Tibial artery (tissue), 4 donors: ENCODE data around the gene CCDC126.

ENCODE experiments used
- DNase-seq, 2 donors: peaks; one replicate each; pipeline ENCODE4 v3.0.0-alpha.2; 2019
- H3K27ac ChIP-seq, 2 donors: fragments of 200-600 bp; sonication (generic) in 1 of 2; 1 replicate in 1 of 2; 2 replicates in 1 of 2; pipeline ENCODE4 v1.5.1; 2018 to 2019; ENCODE audit warnings: mild to moderate bottlenecking in 1 of 2
- H3K27me3 ChIP-seq, 2 donors: fragments of 200-600 bp; sonication (generic) in 1 of 2; one replicate each; pipeline versions ENCODE4 v1.5.1 to v1.6.0; 2016 to 2019
- H3K36me3 ChIP-seq, 3 donors: fragments of 200-600 bp; sonication (generic) in 2 of 3; one replicate each; pipeline ENCODE4 v1.5.1; 2016 to 2019; ENCODE audit warnings: mild to moderate bottlenecking in 2 of 3
- H3K4me1 ChIP-seq, 4 donors: fragments of 200-600 bp; sonication (generic) in 2 of 4; 1 replicate in 3 of 4; 2 replicates in 1 of 4; pipeline ENCODE4 v1.5.1; 2016 to 2019
- H3K4me3 ChIP-seq, 2 donors: fragments of 200-600 bp; sonication (generic) in 1 of 2; 1 replicate in 1 of 2; 2 replicates in 1 of 2; pipeline ENCODE4 v1.5.1; 2018 to 2019; ENCODE audit warnings: mild to moderate bottlenecking in 2 of 2
- H3K9me3 ChIP-seq, 3 donors: fragments of 200-600 bp; sonication (generic) in 1 of 3; one replicate each; pipeline ENCODE4 v1.5.1; 2016 to 2019
- CTCF ChIP-seq, 2 experiments: fragments of 200-600 bp in 1 of 2; fragments of 450-650 bp in 1 of 2; IDR thresholded peaks; one replicate each; pipeline ENCODE4 v1.5.1; 2017 to 2019; ENCODE audit warnings: antibody characterized with exemption in 2 of 2, mild to moderate bottlenecking in 1 of 2, moderate library complexity in 1 of 2
- intact Hi-C: fragments of 100-400 bp; cut with DNase I; formaldehyde crosslinking; loops from one replicate; pipeline ENCODE4 v1.15.0; 2023; ENCODE audit warnings: low total_unique reads

Gene CCDC126

GRCh38 chr7:23600236-23600635 lies 3.1 kb downstream of the CCDC126 start:
- Histone ChIP-seq H3K36me3 (no peaks in the 10 kb centered on the region), H3K4me1 (peaks cover 0 to 31% (median 9%) of the 10 kb centered on the region in 4 donors), H3K4me3 (no peak overlapping the region), H3K27ac (no peak overlapping the region), H3K27me3 (peaks cover 0 to 2% of the 10 kb centered on the region in 2 donors), H3K9me3 (no peaks in the 10 kb centered on the region)
- no peak for TF ChIP-seq CTCF (IDR thresholded peaks at IDR 0.05)
- intact Hi-C loops: no loop called here
- DNase-seq: no peak

- no peak for TF ChIP-seq CTCF (IDR thresholded peaks at IDR 0.05)
- H3K27ac ChIP-seq: no peak overlapping the region
- intact Hi-C loops: no loop called here
- H3K4me1 ChIP-seq: peaks cover 0 to 22% (median 6%) of the 10 kb centered on the region in 4 donors
- H3K9me3 ChIP-seq: no peaks in the 10 kb centered on the region
- H3K27me3 ChIP-seq: no peaks in the 10 kb centered on the region
- H3K36me3 ChIP-seq: no peaks in the 10 kb centered on the region
- no peak overlapping the region for H3K4me3 ChIP-seq
- no peak for DNase-seq
These were observed 6.6 kb downstream of the CCDC126 start for GRCh38 chr7:23603632-23604295.

GRCh38 chr7:23604296-23604640 lies 7.1 kb downstream of the CCDC126 start:
- Histone ChIP-seq H3K4me1 (peaks cover 0 to 17% (median 3%) of the 10 kb centered on the region in 4 donors), H3K27me3 (no peaks in the 10 kb centered on the region), H3K4me3 (no peak overlapping the region), H3K36me3 (no peaks in the 10 kb centered on the region), H3K27ac (no peak overlapping the region), H3K9me3 (no peaks in the 10 kb centered on the region)
- intact Hi-C loops: no loop called here
- no peak for TF ChIP-seq CTCF (IDR thresholded peaks at IDR 0.05)
- no peak for DNase-seq

GRCh38 chr7:23607130-23607529 lies 9.9 kb downstream of the CCDC126 start:
- no peaks in the 10 kb centered on the region for H3K4me1 ChIP-seq
- peaks cover 3 to 10% (median 9%) of the 10 kb centered on the region in 3 donors for H3K36me3 ChIP-seq
- no peak for DNase-seq
- no peak overlapping the region for H3K4me3 ChIP-seq
- no peak for TF ChIP-seq CTCF (IDR thresholded peaks at IDR 0.05)
- H3K9me3 ChIP-seq: no peaks in the 10 kb centered on the region
- intact Hi-C loops: no loop called here
- no peak overlapping the region for H3K27ac ChIP-seq
- H3K27me3 ChIP-seq: no peaks in the 10 kb centered on the region

GRCh38 chr7:23607866-23608265 lies 10.7 kb downstream of the CCDC126 start:
- H3K9me3 ChIP-seq: no peaks in the 10 kb centered on the region
- DNase-seq: no peak
- no peak for TF ChIP-seq CTCF (IDR thresholded peaks at IDR 0.05)
- no peak overlapping the region for H3K27ac ChIP-seq
- H3K4me1 ChIP-seq: no peaks in the 10 kb centered on the region
- peaks cover 3 to 10% (median 9%) of the 10 kb centered on the region in 3 donors for H3K36me3 ChIP-seq
- intact Hi-C loops: no loop called here
- H3K4me3 ChIP-seq: no peak overlapping the region
- no peaks in the 10 kb centered on the region for H3K27me3 ChIP-seq

GRCh38 chr7:23615331-23615730 lies 18.1 kb downstream of the CCDC126 start:
- no peak for TF ChIP-seq CTCF (IDR thresholded peaks at IDR 0.05)
- Histone ChIP-seq H3K9me3 (peaks cover 0 to 9% (median 7%) of the 10 kb centered on the region in 3 donors), H3K27me3 (no peaks in the 10 kb centered on the region), H3K4me3 (no peak overlapping the region), H3K4me1 (no peaks in the 10 kb centered on the region), H3K36me3 (peaks cover 9 to 20% (median 17%) of the 10 kb centered on the region in 3 donors), H3K27ac (no peak overlapping the region)
- DNase-seq: no peak
- intact Hi-C loops: no loop called here
